Measurements from ENCODE around the gene MIEN1. TPM values are rescaled to one million over a fixed set of nuclear protein-coding genes. Genes with fewer than 3 reads are reported as not detected.

Gene MIEN1
- total and polyA plus RNA-seq, 2 donors (not counting 1 experiment from before 2014, with no cell fraction given) = 41.1 to 63.2 TPM

- no peak overlapping the region for H3K4me3 Mint-ChIP-seq
Measured at GRCh38 chr17:39683295-39683939, 46.9 kb downstream of the MIEN1 start.

More at GRCh38 chr17:39683295-39683939, 46.9 kb downstream of the MIEN1 start:
- H3K9ac ChIP-seq (ENCODE audit: low read length) = no peak overlapping the region
- no peak overlapping the region for H3K4me2 ChIP-seq (replicated peaks; ENCODE audit: low read depth, low read length, poor library complexity, severe bottlenecking)
- ATAC-seq (ENCODE audit: low read depth) (no peak), DNase-seq (no peak)
- H3K4me1 ChIP-seq (ENCODE audit: control insufficient read depth in 2 of 2, insufficient read depth in 2 of 2, low read length in 2 of 2) = peaks cover 32 to 37% of the 10 kb centered on the region in 2 donors
- Mint-ChIP-seq H3K27me3 (no peaks in the 10 kb centered on the region), H3K4me1 (peaks cover 40% of the 10 kb centered on the region), H3K27ac (no peak overlapping the region), H3K9me3 (ENCODE audit: insufficient read depth) (no peaks in the 10 kb centered on the region)
- ChIA-PET CTCF (interaction anchor here (1.1 to 7.6 kb wide), 4 partner anchors 13 to 60 kb away, joined by 3 to 48 read pairs (median 6); partner anchors contain the start of gene PNMT), POLR2A (no interaction called here)
- H3K36me3 ChIP-seq (replicated peaks in 1 of 2; ENCODE audit: control extremely low read depth in 1 of 2, control insufficient read depth in 1 of 2, extremely low read depth in 1 of 2, insufficient read depth in 2 of 2, low read length in 1 of 2) = peaks cover 0 to 18% of the 10 kb centered on the region in 2 experiments
- TF ChIP-seq CTCF (IDR thresholded peaks at IDR 0.05) = no peak
- TF ChIP-seq EZH2 (IDR thresholded peaks at IDR 0.05; ENCODE audit: borderline replicate concordance, insufficient read depth, low read depth, low read length, poor library complexity, severe bottlenecking) = no peak
- no peaks in the 10 kb centered on the region for H3K9me3 ChIP-seq (ENCODE audit: control extremely low read depth in 1 of 3, control insufficient read depth in 2 of 3, insufficient read depth in 1 of 3, low read length in 2 of 3)
- no peaks in the 10 kb centered on the region for H4K20me1 ChIP-seq (ENCODE audit: control insufficient read depth, insufficient read depth, low read length, poor library complexity, severe bottlenecking)
- H3K4me3 ChIP-seq (ENCODE audit: control extremely low read depth in 1 of 5, extremely low read depth in 1 of 5, insufficient read depth in 1 of 5, low read depth in 2 of 5, low read length in 4 of 5) = no peak overlapping the region
- no peaks in the 10 kb centered on the region for H3K27me3 ChIP-seq (replicated peaks in 1 of 4; ENCODE audit: control extremely low read depth in 1 of 4, control insufficient read depth in 3 of 4, insufficient read depth in 4 of 4, low read length in 3 of 4)
- H3K27ac ChIP-seq (ENCODE audit: low read length in 2 of 2) = no peak overlapping the region
- no peaks in the 10 kb centered on the region for H3K79me2 ChIP-seq (ENCODE audit: control insufficient read depth, insufficient read depth, low read length)
- no peak overlapping the region for H2AFZ ChIP-seq (ENCODE audit: insufficient read depth, low read depth, low read length, poor library complexity, severe bottlenecking)
- 97% methylated on average over 7 of the region's 9 CpGs for WGBS (ENCODE audit: insufficient coverage)
- intact Hi-C loops (cut with micrococcal nuclease) = no loop called here
